Measurements from ENCODE around the gene FHOD3. TPM values are rescaled to one million over a fixed set of nuclear protein-coding genes. Genes with fewer than 3 reads are reported as not detected.

FHOD3 gene
- total RNA-seq, 2 donors from 2014 or later, result 2.8 to 3.1 TPM

GRCh38 chr18:36366994-36367839 lies 69.7 kb downstream of the FHOD3 start:
- H3K4me1 ChIP-seq (ENCODE audit: control insufficient read depth, insufficient read depth, low read length), result no peaks in the 10 kb centered on the region
- no peaks in the 10 kb centered on the region for H3K27me3 ChIP-seq (ENCODE audit: control insufficient read depth, insufficient read depth, low read length, poor library complexity, severe bottlenecking)
- peaks cover 10% of the 10 kb centered on the region for H3K9me3 Mint-ChIP-seq
- no peak overlapping the region for H3K27ac Mint-ChIP-seq
- H3K36me3 Mint-ChIP-seq (ENCODE audit: low read depth), result peaks cover 2% of the 10 kb centered on the region
- H3K9ac ChIP-seq (ENCODE audit: extremely low read depth, low read length, poor library complexity, severe bottlenecking), result no peak overlapping the region
- WGBS, 2 experiments (ENCODE audit: insufficient coverage in 1 of 2, insufficient read length in 1 of 2), result 89 to 95% methylated on average over 7 to 8 of the region's 8 CpGs
- peaks cover 8% of the 10 kb centered on the region for H3K9me3 ChIP-seq (ENCODE audit: control insufficient read depth, low read length)
- H3K27ac ChIP-seq (ENCODE audit: low read depth, low read length), result no peak overlapping the region
- TF ChIP-seq CTCF (conservative IDR thresholded peaks at IDR 0.05), result no peak
- no peak for DNase-seq
- H3K4me1 Mint-ChIP-seq, result peaks cover 5% of the 10 kb centered on the region
- no peak overlapping the region for H3K4me3 Mint-ChIP-seq
- peaks cover 22% of the 10 kb centered on the region for H3K27me3 Mint-ChIP-seq (ENCODE audit: insufficient read depth)
- no peak overlapping the region for H3K4me3 ChIP-seq (ENCODE audit: low read length)
- H3K36me3 ChIP-seq (ENCODE audit: control insufficient read depth, insufficient read depth, low read length), result no peaks in the 10 kb centered on the region

- Histone ChIP-seq H3K27me3 (ENCODE audit: control insufficient read depth, insufficient read depth, low read length, poor library complexity, severe bottlenecking) (no peaks in the 10 kb centered on the region), H3K4me1 (ENCODE audit: control insufficient read depth, insufficient read depth, low read length) (no peaks in the 10 kb centered on the region), H3K27ac (ENCODE audit: low read depth, low read length) (no peak overlapping the region), H3K4me3 (ENCODE audit: low read length) (no peak overlapping the region), H3K9me3 (ENCODE audit: control insufficient read depth, low read length) (peaks cover 8% of the 10 kb centered on the region), H3K36me3 (ENCODE audit: control insufficient read depth, insufficient read depth, low read length) (no peaks in the 10 kb centered on the region), H3K9ac (ENCODE audit: extremely low read depth, low read length, poor library complexity, severe bottlenecking) (no peak overlapping the region)
- Mint-ChIP-seq H3K4me3 (no peak overlapping the region), H3K9me3 (peaks cover 7% of the 10 kb centered on the region), H3K27ac (no peak overlapping the region), H3K27me3 (ENCODE audit: insufficient read depth) (peaks cover 21% of the 10 kb centered on the region), H3K36me3 (ENCODE audit: low read depth) (no peaks in the 10 kb centered on the region), H3K4me1 (peaks cover 5% of the 10 kb centered on the region)
- DNase-seq, result no peak
- WGBS, 2 experiments (ENCODE audit: insufficient coverage in 1 of 2, insufficient read length in 1 of 2), result 92 to 93% methylated on average over 2 to 3 of the region's 3 CpGs
- no peak for TF ChIP-seq CTCF (conservative IDR thresholded peaks at IDR 0.05)
Observed at GRCh38 chr18:36368889-36369288, 71.4 kb downstream of the FHOD3 start.

- Histone ChIP-seq H3K27me3 (ENCODE audit: control insufficient read depth, insufficient read depth, low read length, poor library complexity, severe bottlenecking) (no peaks in the 10 kb centered on the region), H3K4me1 (ENCODE audit: control insufficient read depth, insufficient read depth, low read length) (no peaks in the 10 kb centered on the region), H3K36me3 (ENCODE audit: control insufficient read depth, insufficient read depth, low read length) (no peaks in the 10 kb centered on the region), H3K9me3 (ENCODE audit: control insufficient read depth, low read length) (peaks cover 8% of the 10 kb centered on the region), H3K9ac (ENCODE audit: extremely low read depth, low read length, poor library complexity, severe bottlenecking) (no peak overlapping the region), H3K27ac (ENCODE audit: low read depth, low read length) (no peak overlapping the region), H3K4me3 (ENCODE audit: low read length) (no peak overlapping the region)
- DNase-seq, result no peak
- peaks cover 2% of the 10 kb centered on the region for H3K4me1 Mint-ChIP-seq
- H3K36me3 Mint-ChIP-seq (ENCODE audit: low read depth), result no peaks in the 10 kb centered on the region
- H3K4me3 Mint-ChIP-seq, result no peak overlapping the region
- 89 to 90% methylated on average over 3 to 5 of the region's 5 CpGs for WGBS, 2 experiments (ENCODE audit: insufficient coverage in 1 of 2, insufficient read length in 1 of 2)
- H3K27me3 Mint-ChIP-seq (ENCODE audit: insufficient read depth), result peaks cover 5% of the 10 kb centered on the region
- H3K27ac Mint-ChIP-seq, result no peak overlapping the region
- TF ChIP-seq CTCF (conservative IDR thresholded peaks at IDR 0.05), result peak; percentile 48
- peaks cover 7% of the 10 kb centered on the region for H3K9me3 Mint-ChIP-seq
Observed at GRCh38 chr18:36372903-36373311, 75.4 kb downstream of the FHOD3 start.
